Measurements from ENCODE around the gene DOCK2.

DNA sequence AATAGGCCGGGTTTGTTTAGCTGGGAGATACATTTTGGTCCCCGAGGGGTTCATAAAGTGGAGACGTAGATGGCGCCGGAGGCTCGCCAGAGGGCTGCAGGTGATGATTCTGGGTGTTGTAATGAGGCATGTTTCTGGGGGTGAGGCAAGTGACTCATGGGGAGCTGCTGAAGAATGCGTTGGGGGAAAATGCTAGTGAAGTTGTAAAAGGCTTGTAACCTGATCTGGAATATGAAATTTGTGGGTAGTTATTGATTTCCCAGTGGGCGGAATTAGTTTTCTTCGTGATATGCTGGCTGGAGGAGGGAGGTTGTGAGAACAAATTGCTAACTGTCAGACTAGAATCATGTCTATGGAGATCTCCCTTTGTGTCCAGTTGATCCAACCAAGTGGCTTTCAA is 158.3 kb downstream of the DOCK2 start:
- TF ChIP-seq, protein P1, sequence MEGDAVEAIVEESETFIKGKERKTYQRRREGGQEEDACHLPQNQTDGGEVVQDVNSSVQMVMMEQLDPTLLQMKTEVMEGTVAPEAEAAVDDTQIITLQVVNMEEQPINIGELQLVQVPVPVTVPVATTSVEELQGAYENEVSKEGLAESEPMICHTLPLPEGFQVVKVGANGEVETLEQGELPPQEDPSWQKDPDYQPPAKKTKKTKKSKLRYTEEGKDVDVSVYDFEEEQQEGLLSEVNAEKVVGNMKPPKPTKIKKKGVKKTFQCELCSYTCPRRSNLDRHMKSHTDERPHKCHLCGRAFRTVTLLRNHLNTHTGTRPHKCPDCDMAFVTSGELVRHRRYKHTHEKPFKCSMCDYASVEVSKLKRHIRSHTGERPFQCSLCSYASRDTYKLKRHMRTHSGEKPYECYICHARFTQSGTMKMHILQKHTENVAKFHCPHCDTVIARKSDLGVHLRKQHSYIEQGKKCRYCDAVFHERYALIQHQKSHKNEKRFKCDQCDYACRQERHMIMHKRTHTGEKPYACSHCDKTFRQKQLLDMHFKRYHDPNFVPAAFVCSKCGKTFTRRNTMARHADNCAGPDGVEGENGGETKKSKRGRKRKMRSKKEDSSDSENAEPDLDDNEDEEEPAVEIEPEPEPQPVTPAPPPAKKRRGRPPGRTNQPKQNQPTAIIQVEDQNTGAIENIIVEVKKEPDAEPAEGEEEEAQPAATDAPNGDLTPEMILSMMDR (tag by site-specific recombination; IDR thresholded peaks at IDR 0.05), result no peak
- no peak for TF ChIP-seq PRDM1 (tag by site-specific recombination; IDR thresholded peaks at IDR 0.05)

All from HEK293 (cell line).